ENCODE measurements around the gene PCDHA8.
"Not testable (repeated sequence)": the region's sequence is repeated elsewhere in the genome, so short reads cannot be mapped to it uniquely, and the experiment has no call there.

Gene PCDHA8, protein sequence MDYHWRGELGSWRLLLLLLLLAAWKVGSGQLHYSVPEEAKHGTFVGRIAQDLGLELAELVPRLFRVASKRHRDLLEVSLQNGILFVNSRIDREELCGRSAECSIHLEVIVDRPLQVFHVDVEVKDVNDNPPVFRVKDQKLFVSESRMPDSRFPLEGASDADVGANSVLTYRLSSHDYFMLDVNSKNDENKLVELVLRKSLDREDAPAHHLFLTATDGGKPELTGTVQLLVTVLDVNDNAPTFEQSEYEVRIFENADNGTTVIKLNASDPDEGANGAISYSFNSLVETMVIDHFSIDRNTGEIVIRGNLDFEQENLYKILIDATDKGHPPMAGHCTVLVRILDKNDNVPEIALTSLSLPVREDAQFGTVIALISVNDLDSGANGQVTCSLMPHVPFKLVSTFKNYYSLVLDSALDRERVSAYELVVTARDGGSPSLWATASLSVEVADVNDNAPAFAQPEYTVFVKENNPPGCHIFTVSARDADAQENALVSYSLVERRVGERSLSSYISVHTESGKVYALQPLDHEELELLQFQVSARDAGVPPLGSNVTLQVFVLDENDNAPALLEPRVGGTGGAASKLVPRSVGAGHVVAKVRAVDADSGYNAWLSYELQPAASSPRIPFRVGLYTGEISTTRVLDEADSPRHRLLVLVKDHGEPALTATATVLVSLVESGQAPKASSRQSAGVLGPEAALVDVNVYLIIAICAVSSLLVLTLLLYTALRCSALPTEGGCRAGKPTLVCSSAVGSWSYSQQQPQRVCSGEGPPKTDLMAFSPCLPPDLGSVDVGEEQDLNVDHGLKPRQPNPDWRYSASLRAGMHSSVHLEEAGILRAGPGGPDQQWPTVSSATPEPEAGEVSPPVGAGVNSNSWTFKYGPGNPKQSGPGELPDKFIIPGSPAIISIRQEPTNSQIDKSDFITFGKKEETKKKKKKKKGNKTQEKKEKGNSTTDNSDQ

DNA sequence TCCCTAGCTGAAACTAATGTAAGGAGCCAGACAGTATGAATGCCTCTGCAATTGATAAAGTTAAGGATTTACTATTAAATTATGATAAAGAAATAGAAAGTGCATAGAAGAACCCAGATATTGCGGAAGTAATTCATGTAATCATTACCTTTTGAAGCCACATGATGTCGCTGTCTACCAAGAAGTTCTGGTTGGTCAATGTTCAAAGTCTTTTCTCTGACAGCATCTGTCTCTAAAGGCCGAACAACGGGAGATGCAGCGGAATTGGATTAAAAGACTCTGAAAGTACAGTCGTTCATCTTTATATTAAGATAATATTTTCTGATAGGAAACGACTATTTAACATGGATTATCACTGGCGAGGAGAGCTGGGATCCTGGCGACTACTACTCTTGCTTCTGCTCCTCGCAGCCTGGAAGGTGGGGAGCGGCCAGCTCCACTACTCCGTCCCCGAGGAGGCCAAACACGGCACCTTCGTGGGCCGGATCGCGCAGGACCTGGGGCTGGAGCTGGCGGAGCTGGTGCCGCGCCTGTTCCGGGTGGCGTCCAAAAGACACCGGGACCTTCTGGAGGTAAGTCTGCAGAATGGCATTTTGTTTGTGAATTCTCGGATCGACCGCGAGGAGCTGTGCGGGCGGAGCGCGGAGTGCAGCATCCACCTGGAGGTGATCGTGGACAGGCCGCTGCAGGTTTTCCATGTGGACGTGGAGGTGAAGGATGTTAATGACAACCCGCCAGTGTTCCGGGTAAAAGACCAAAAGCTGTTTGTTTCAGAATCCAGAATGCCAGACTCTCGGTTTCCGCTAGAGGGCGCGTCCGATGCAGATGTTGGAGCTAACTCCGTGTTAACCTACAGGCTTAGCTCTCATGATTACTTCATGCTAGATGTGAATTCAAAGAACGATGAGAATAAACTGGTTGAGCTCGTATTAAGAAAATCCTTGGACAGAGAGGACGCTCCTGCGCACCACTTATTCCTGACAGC is at the start of gene PCDHA8:
Gene PCDHA8 (plus strand): TSS at position 210 of the 985 bp plus-strand sequence. CDS start 135 bp downstream, at position 345.
- no peak for DNase-seq (ENCODE audit: low read depth)

DNA sequence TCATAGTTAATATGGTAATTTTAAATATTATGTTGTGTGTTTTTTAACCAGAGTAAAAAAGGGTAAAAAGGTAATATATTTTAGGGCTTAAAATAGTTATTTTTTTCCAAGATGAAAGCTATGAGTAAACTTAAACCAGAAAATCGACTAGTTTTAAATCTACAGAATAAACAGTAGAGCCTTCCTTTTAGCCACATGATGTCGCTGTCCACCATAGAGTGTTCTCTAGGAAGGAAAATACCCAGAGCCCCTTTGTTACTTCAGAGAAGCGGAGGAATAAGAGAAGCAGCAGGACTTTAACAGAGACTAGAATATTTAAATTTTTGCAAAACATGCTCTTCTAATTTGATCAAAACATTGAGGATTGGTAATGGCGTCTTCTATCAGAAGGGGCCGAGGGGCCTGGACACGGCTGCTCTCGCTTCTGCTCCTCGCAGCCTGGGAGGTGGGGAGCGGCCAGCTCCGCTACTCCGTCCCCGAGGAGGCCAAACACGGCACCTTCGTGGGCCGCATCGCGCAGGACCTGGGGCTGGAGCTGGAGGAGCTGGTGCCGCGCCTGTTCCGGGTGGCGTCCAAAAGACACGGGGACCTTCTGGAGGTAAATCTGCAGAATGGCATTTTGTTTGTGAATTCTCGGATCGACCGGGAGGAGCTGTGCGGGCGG is 46.3 kb upstream of the PCDHA8 start, which contains the start of gene PCDHA2:
Gene PCDHA2 (plus strand): TSS at position 258 of the 664 bp plus-strand sequence.
- DNase-seq (ENCODE audit: low read depth) = no peak

DNA sequence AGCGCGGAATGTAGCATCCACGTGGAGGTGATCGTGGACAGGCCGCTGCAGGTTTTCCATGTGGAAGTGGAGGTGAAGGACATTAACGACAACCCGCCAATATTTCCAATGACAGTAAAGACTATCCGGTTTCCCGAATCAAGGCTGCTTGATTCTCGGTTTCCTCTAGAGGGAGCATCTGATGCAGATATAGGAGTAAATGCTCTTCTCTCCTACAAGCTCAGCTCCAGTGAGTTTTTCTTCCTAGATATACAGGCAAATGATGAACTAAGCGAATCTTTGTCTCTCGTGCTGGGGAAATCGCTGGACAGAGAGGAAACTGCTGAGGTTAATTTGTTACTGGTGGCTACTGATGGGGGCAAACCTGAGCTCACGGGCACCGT is 45.7 kb upstream of the PCDHA8 start:
- no peak for DNase-seq (ENCODE audit: low read depth)

DNA sequence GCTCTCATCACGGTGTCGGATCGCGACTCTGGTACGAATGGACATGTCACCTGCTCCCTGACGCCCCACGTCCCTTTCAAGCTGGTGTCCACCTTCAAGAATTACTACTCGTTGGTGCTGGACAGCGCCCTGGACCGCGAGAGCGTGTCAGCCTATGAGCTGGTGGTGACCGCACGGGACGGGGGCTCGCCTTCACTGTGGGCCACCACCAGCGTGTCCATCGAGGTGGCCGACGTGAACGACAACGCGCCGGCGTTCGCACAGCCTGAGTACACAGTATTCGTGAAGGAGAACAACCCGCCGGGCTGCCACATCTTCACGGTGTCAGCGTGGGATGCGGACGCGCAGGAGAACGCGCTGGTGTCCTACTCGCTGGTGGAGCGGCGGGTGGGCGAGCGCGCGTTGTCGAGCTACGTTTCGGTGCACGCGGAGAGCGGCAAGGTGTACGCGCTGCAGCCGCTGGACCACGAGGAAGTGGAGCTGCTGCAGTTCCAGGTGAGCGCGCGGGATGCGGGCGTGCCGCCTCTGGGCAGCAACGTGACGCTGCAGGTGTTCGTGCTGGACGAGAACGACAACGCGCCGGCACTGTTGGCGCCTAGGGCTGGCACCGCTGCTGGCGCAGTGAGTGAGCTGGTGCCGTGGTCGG is 44.8 kb upstream of the PCDHA8 start:
- DNase-seq (ENCODE audit: low read depth) = not testable (repeated sequence)

DNA sequence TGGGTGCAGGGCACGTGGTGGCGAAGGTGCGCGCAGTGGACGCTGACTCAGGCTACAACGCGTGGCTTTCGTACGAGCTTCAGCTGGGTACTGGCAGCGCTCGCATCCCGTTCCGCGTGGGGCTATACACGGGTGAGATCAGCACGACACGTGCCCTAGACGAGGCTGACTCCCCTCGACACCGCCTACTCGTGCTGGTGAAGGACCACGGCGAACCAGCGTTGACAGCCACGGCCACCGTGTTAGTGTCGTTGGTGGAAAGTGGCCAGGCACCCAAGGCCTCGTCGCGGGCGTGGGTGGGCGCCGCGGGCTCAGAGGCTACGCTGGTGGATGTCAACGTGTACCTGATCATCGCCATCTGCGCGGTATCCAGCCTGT is 44.3 kb upstream of the PCDHA8 start:
- DNase-seq (ENCODE audit: low read depth) = no peak

DNA sequence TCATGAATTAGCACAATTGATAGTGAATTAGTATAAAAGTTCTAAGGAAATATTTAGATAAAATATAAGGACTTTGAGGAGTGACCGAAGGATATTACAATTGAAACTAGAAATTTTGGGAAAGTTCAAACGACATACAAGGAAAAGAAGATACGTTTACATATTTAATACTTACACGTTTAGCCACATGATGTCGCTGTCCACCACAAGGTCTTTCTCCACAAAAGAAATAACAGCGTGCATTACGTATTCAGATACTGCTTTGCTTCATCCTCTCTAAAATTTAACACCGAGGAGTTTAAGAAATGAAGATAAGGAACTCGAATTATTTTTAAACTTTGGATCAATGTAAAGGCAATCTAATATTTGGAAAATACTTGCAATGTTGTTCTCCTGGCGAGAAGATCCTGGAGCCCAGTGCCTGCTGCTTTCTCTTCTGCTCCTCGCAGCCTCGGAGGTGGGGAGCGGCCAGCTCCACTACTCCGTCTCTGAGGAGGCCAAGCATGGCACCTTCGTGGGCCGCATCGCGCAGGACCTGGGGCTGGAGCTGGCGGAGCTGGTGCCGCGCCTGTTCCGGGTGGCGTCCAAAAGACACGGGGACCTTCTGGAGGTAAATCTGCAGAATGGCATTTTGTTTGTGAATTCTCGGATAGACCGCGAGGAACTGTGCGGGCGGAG is 40.0 kb upstream of the PCDHA8 start, which contains the start of gene PCDHA3:
Gene PCDHA3 (plus strand): TSS at position 242 of the 678 bp plus-strand sequence.
- DNase-seq (ENCODE audit: low read depth) = no peak

DNA sequence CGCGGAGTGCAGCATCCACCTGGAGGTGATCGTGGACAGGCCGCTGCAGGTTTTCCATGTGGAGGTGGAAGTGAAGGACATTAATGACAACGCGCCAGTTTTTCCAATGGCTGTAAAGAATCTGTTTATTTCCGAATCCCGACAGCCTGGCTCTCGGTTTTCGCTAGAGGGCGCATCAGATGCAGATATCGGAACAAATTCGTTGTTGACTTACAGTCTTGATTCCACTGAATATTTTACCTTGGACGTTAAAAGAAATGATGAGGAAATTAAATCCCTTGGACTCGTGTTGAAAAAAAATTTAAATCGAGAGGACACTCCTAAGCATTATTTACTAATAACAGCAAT is 39.5 kb upstream of the PCDHA8 start:
- DNase-seq (ENCODE audit: low read depth) = no peak

DNA sequence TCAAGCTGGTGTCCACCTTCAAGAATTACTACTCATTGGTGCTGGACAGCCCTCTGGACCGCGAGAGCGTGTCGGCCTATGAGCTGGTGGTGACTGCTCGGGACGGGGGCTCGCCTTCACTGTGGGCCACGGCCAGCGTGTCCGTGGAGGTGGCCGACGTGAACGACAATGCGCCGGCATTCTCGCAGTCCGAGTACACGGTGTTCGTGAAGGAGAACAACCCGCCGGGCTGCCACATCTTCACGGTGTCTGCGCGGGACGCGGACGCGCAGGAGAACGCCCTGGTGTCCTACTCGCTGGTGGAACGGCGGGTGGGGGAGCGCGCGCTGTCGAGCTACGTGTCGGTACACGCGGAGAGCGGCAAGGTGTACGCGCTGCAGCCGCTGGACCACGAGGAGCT is 38.6 kb upstream of the PCDHA8 start:
- DNase-seq (ENCODE audit: low read depth) = not testable (repeated sequence)

DNA sequence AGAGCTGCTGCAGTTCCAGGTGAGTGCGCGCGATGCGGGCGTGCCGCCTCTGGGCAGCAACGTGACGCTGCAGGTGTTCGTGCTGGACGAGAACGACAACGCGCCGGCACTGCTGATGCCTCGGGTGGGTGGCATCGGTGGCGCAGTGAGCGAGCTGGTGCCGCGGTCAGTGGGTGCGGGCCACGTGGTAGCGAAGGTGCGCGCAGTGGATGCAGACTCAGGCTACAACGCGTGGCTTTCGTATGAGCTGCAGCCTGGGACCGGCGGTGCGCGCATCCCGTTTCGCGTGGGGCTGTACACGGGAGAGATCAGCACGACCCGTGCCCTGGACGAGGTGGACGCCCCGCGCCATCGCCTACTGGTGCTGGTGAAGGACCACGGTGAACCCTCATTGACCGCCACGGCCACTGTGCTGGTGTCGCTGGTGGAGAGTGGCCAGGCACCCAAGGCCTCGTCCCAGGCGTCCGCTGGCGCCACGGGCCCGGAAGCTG is 38.2 kb upstream of the PCDHA8 start:
- no peak for DNase-seq (ENCODE audit: low read depth)

DNA sequence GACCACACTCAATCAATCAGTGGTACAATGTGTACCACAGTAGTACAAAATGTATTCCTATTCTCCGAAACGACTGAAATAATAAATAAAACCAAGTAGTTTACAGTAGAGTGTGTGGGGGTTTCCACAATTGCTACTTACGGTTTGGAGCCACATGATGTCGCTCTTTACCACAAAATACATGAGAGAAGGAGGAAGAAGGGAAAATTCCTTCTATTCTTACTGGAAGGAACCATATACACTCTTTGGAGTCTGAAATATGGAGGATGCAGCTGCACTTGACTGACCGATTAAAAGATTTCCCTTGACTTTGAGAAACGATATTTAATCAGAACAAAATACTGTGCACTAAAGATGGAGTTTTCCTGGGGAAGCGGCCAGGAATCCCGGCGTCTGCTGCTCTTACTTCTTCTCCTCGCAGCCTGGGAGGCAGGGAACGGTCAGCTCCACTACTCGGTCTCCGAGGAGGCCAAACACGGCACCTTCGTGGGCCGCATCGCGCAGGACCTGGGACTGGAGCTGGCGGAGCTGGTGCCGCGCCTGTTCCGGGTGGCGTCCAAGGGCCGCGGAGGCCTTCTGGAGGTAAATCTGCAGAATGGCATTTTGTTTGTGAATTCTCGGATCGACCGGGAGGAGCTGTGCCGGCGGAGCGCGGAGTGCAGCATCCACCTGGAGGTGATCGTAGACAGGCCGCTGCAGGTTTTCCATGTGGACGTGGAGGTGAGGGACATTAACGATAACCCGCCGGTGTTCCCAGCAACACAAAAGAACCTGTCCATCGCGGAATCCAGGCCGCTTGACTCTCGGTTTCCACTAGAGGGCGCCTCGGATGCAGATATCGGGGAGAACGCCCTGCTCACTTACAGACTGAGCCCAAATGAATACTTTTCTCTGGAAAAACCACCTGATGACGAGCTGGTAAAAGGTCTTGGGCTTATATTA is 33.9 kb upstream of the PCDHA8 start, which contains the start of gene PCDHA4:
Gene PCDHA4 (plus strand): TSS at position 235 of the 942 bp plus-strand sequence.
- no peak for DNase-seq (ENCODE audit: low read depth)

DNA sequence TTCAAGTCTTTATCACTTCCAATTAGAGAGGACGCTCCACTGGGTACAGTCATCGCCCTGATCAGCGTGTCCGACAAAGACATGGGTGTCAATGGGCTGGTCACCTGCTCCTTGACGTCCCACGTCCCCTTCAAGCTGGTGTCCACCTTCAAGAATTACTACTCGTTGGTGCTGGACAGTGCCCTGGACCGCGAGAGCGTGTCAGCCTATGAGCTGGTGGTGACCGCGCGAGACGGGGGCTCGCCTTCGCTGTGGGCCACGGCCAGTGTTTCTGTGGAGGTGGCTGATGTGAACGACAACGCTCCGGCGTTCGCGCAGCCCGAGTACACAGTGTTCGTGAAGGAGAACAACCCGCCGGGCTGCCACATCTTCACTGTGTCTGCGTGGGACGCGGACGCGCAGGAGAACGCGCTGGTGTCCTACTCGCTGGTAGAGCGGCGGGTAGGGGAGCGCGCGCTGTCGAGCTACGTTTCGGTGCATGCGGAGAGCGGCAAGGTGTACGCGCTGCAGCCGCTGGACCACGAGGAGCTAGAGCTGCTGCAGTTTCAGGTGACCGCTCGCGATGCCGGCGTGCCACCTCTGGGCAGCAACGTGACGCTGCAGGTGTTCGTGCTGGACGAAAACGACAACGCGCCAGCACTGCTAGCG is 32.6 kb upstream of the PCDHA8 start:
- DNase-seq (ENCODE audit: low read depth) = not testable (repeated sequence)

DNA sequence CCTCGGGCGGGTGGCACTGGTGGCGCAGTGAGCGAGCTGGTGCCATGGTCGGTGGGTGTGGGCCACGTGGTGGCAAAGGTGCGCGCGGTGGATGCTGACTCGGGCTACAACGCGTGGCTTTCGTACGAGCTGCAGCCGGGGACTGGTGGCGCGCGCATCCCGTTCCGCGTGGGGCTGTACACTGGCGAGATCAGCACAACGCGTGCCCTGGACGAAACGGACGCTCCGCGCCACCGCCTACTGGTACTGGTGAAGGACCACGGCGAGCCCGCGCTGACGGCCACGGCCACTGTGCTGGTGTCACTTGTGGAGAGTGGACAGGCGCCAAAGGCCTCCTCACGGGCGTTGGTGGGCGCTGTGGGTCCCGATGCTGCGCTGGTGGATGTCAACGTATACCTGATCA is 32.1 kb upstream of the PCDHA8 start:
- DNase-seq (ENCODE audit: low read depth) = no peak

DNA sequence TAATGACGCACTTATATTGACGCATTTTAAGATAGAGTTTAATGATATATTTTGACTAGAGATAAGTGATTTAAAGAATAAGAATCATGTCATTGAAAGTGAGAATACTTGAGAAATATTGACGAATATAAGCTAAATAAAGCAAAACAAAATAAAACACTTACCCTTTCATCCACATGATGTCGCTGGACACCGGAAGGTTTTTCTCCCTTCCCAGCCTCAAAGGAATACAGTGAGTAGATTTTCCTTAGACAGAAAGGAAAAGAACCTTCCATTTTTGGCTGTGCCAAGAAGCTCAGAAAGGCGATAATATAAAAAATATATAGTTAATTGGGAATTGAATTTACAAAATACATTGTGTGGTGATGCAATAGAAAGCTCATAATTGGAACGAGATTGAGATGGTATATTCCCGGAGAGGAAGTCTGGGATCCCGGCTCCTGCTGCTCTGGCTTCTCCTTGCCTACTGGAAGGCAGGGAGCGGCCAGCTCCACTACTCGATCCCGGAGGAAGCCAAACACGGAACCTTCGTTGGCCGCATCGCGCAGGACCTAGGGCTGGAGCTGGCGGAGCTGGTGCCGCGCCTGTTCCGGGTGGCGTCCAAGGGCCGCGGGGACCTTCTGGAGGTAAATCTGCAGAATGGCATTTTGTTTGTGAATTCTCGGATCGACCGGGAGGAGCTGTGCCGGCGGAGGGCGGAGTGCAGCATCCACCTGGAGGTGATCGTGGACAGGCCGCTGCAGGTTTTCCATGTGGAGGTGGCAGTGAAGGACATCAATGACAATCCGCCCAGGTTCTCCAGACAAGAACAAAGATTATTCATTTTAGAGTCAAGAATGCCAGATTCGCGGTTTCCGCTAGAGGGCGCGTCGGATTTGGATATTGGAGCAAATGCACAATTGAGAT is 19.4 kb upstream of the PCDHA8 start, which contains the start of gene PCDHA5:
Gene PCDHA5 (plus strand): TSS at position 239 of the 906 bp plus-strand sequence.
- DNase-seq (ENCODE audit: low read depth) = no peak

DNA sequence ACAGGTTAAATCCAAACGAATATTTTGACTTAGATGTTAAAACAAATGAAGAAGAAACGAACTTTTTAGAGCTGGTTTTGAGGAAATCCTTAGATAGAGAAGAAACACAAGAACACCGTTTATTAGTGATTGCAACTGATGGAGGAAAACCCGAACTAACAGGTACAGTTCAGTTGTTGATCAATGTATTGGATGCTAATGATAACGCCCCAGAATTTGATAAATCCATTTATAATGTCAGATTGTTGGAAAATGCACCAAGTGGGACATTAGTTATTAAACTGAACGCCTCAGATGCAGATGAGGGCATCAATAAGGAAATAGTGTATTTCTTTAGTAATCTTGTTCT is 18.7 kb upstream of the PCDHA8 start:
- no peak for DNase-seq (ENCODE audit: low read depth)

DNA sequence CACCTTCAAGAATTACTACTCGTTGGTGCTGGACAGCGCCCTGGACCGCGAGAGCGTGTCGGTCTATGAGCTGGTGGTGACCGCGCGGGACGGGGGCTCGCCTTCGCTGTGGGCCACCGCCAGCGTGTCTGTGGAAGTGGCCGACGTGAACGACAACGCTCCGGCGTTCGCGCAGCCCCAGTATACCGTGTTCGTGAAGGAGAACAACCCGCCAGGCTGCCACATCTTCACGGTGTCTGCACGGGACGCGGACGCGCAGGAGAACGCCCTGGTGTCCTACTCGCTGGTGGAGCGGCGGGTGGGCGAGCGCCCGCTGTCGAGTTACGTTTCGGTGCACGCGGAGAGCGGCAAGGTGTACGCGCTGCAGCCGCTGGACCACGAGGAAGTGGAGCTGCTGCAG is 18.0 kb upstream of the PCDHA8 start:
- DNase-seq (ENCODE audit: low read depth) = not testable (repeated sequence)

DNA sequence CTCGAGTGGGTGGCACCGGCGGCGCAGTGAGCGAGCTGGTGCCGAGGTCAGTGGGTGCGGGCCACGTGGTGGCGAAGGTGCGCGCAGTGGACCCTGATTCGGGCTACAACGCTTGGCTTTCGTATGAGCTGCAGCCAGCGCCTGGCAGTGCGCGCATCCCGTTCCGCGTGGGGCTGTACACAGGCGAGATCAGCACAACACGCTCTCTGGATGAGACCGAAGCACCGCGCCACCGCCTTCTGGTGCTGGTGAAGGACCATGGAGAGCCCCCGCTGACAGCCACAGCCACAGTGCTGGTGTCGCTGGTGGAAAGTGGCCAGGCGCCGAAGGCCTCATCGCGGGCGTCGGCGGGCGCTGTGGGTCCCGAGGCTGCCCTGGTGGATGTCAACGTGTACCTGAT is 17.5 kb upstream of the PCDHA8 start:
- DNase-seq (ENCODE audit: low read depth) = no peak

Measured in fibroblast of gingiva (primary cell).